SK-N-SH (cell line): ENCODE measurements around the gene ZC3HAV1L.

Experiments
- CTCF ChIP-seq: fragments of 200-600 bp; sonication (generic); IDR thresholded peaks from 2 replicates; pipeline ENCODE4 v1.6.1; 2017; ENCODE audit warnings: antibody characterized with exemption, mild to moderate bottlenecking, moderate library complexity
- EP300 ChIP-seq, 2 experiments: IDR thresholded peaks; 2 replicates each; pipeline versions ENCODE4 v1.4.0 to v1.6.1; 2012; ENCODE audit warnings: borderline replicate concordance in 1 of 2, low read depth in 1 of 2, low read length in 1 of 2
- EZH2phosphoT487 ChIP-seq: fragments of 200-600 bp; sonication (generic); IDR thresholded peaks from 2 replicates; pipeline ENCODE4 v1.6.1; 2017; ENCODE audit warnings: low read depth, mixed run types, mild to moderate bottlenecking, antibody characterized with exemption, moderate library complexity, borderline replicate concordance
- GABPA ChIP-seq: IDR thresholded peaks from 2 replicates; pipeline ENCODE4 v1.4.0; 2012; ENCODE audit warnings: low read depth, mild to moderate bottlenecking
- MAX ChIP-seq: IDR thresholded peaks from 2 replicates; pipeline ENCODE4 v1.4.0; 2012; ENCODE audit warnings: low read depth
- POLR2AphosphoS5 ChIP-seq: IDR thresholded peaks from 2 replicates; pipeline ENCODE4 v1.6.1; 2012; ENCODE audit warnings: low read depth, low read length

- TF ChIP-seq EP300 (IDR thresholded peaks at IDR 0.05; ENCODE audit: borderline replicate concordance in 1 of 2, low read depth in 1 of 2, low read length in 1 of 2) (no peak), CTCF (no peak), MAX (no peak), GABPA (no peak), EZH2phosphoT487 (no peak), POLR2AphosphoS5 (no peak)
Measured at GRCh38 chr7:139047970-139048369, 12.1 kb upstream of the ZC3HAV1L start.
